Neural progenitor cell (in vitro differentiated cells): ENCODE data around the gene KIRREL3. TPM values are rescaled to one million over a fixed set of nuclear protein-coding genes. Genes with fewer than 3 reads are reported as not detected.

Source experiments
- DNase-seq: peaks from one replicate; pipeline ENCODE4 v3.0.0-alpha.2; 2016; ENCODE audit warnings: low spot score
- H2AFZ ChIP-seq: fragments of 200-600 bp; sonication (generic); replicated peaks from 2 replicates; pipeline ENCODE4 v1.6.1; 2016; ENCODE audit warnings: antibody characterized with exemption
- H3F3A ChIP-seq: fragments of 200-600 bp; sonication (generic); 2 replicates; pipeline ENCODE4 v1.6.1; 2016; ENCODE audit warnings: antibody characterized with exemption, low read depth
- H3K27ac ChIP-seq: fragments of 200-600 bp; sonication (generic); 2 replicates; pipeline ENCODE4 v1.5.1; 2016; ENCODE audit warnings: mild to moderate bottlenecking
- H3K27me3 ChIP-seq: fragments of 200-600 bp; sonication (generic); 2 replicates; pipeline ENCODE4 v1.6.1; 2016; ENCODE audit warnings: mild to moderate bottlenecking, moderate library complexity
- H3K36me3 ChIP-seq: fragments of 200-600 bp; sonication (generic); 2 replicates; pipeline ENCODE4 v1.5.1; 2016
- H3K4me1 ChIP-seq: fragments of 200-600 bp; sonication (generic); 2 replicates; pipeline ENCODE4 v1.6.1; 2016; ENCODE audit warnings: mixed run types
- H3K4me2 ChIP-seq: fragments of 200-600 bp; sonication (generic); 2 replicates; pipeline ENCODE4 v1.6.1; 2016
- H3K4me3 ChIP-seq: fragments of 200-600 bp; sonication (generic); 2 replicates; pipeline ENCODE4 v1.5.1; 2016
- H3K79me2 ChIP-seq: fragments of 200-600 bp; sonication (generic); 2 replicates; pipeline ENCODE4 v1.6.1; 2016; ENCODE audit warnings: low read depth
- H3K9ac ChIP-seq: fragments of 200-600 bp; sonication (generic); 2 replicates; pipeline ENCODE4 v1.6.1; 2016
- H3K9me3 ChIP-seq: fragments of 200-600 bp; sonication (generic); 2 replicates; pipeline ENCODE4 v1.5.1; 2016; ENCODE audit warnings: low read depth
- H4K20me1 ChIP-seq: fragments of 200-600 bp; sonication (generic); 2 replicates; pipeline ENCODE4 v1.6.1; 2016; ENCODE audit warnings: low read depth
- H3K27ac Mint-ChIP-seq: 3 replicates; pipeline ENCODE4 v1.8.0; 2021; ENCODE audit warnings: mixed read lengths
- H3K27me3 Mint-ChIP-seq: 2 replicates; pipeline ENCODE4 v1.8.0; 2022; ENCODE audit warnings: low read depth, mild to moderate bottlenecking, inconsistent platforms, moderate library complexity, mixed read lengths; ENCODE audit not compliant: insufficient read depth
- H3K36me3 Mint-ChIP-seq: 3 replicates; pipeline ENCODE4 v1.8.0; 2021; ENCODE audit warnings: mixed read lengths
- H3K4me1 Mint-ChIP-seq: 3 replicates; pipeline ENCODE4 v1.8.0; 2021; ENCODE audit warnings: mixed read lengths
- H3K4me3 Mint-ChIP-seq: 3 replicates; pipeline ENCODE4 v1.8.0; 2021; ENCODE audit warnings: mild to moderate bottlenecking, moderate library complexity, mixed read lengths
- H3K9me3 Mint-ChIP-seq: 3 replicates; pipeline ENCODE4 v1.8.0; 2020; ENCODE audit warnings: mixed read lengths
- CTCF ChIP-seq: fragments of 200-600 bp; sonication (generic); IDR thresholded peaks from 2 replicates; pipeline ENCODE4 v1.5.1; 2017; ENCODE audit warnings: antibody characterized with exemption, mild to moderate bottlenecking
- EZH2 ChIP-seq: fragments of 200-600 bp; sonication (generic); IDR thresholded peaks from 2 replicates; pipeline ENCODE4 v1.6.1; 2017; ENCODE audit warnings: antibody characterized with exemption, mild to moderate bottlenecking, moderate library complexity
- EZH2phosphoT487 ChIP-seq: fragments of 200-600 bp; sonication (generic); IDR thresholded peaks from 2 replicates; pipeline ENCODE4 v1.6.1; 2017; ENCODE audit warnings: antibody characterized with exemption
- total RNA-seq: library from RNA; depleted of rRNA; stranded (reverse); fragments of >200 nt; gene quantifications from 2 replicates; pipeline ENCODE4 v1.2.3, GENCODE V29; 2015; ENCODE audit warnings: low replicate concordance

Gene KIRREL3
- total RNA-seq, 1 donor from 2014 or later: 1.1 TPM

DNA sequence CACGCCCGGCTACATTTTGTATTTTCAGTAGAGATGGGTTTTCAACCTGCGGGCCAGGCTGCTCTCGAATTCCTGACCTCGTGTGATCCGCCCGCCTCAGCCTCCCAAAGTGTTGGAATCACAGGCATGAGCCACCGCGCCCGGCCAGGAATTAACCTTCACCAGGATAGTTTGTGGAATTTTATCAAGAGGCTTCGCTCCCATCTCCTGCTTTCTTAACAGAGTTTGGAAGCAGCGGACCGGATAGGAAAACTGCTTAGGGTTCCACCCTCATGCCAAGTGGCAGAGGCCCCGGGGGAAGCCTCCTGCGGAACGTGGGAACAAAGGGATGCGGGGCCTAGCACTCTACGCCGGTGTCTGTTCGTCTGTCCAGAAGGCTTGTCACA, 415.2 kb downstream of the KIRREL3 start:
- Mint-ChIP-seq H3K4me3 (no peak overlapping the region), H3K36me3 (no peaks in the 10 kb centered on the region), H3K27ac (no peak overlapping the region), H3K27me3 (no peaks in the 10 kb centered on the region), H3K9me3 (no peaks in the 10 kb centered on the region), H3K4me1 (peaks cover 41% of the 10 kb centered on the region)
- Histone ChIP-seq H3K4me1 (peaks cover 42% of the 10 kb centered on the region), H3K79me2 (no peaks in the 10 kb centered on the region), H3K4me3 (no peak overlapping the region), H3K27ac (no peak overlapping the region), H3K36me3 (no peaks in the 10 kb centered on the region), H4K20me1 (no peaks in the 10 kb centered on the region), H3K27me3 (no peaks in the 10 kb centered on the region), H3F3A (peaks cover 16% of the 10 kb centered on the region), H3K9ac (no peak overlapping the region), H3K4me2 (peak overlapping the region; percentile 61), H3K9me3 (no peaks in the 10 kb centered on the region), H2AFZ (peak overlapping the region; percentile 74)
- DNase-seq: peak; percentile 28
- TF ChIP-seq EZH2phosphoT487 (no peak), EZH2 (no peak), CTCF (no peak)

DNA sequence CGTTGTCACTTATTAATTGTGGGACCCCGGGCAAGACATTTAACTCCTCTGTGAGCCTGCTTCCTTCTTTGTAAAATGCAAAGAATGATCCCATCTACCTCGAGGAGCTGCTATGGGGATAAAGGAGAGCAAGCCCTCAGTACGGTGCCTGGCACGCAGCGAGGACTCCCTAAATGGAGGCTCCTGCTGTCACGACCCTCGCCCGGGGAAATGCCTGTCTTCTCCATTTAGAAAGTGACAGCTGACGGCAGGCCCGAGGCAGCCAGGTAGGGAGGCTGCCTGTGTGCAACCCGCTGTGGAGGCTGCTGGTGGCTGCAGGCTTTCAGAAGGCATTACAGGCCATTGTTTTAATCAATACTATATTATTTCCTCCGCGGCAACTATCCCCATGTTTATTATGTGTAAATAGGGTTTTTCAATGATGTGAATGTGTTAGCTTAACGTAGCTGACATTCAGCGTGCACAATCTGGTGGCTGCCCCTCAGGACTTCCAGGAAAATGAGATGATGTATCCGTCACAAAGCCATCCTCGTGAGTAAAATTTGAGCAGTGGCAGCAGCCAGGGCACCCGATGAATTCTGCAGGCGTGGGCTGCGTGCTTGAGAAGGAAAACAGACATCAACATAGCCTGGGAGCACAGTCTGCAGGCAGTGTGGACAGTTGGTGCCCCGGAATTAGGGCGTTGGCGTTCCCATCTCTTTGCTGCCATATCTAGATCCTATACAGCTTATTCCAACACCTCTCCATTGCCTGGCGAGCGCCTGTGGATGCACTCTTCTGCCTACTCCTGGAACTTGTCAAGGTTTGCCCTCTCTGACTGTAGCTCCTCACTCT, 416.8 kb downstream of the KIRREL3 start:
- no peaks in the 10 kb centered on the region for H3K36me3 Mint-ChIP-seq
- no peak for TF ChIP-seq EZH2
- no peak for TF ChIP-seq EZH2phosphoT487
- TF ChIP-seq CTCF: no peak
- Histone ChIP-seq H3K4me3 (no peak overlapping the region), H3K27me3 (no peaks in the 10 kb centered on the region), H4K20me1 (no peaks in the 10 kb centered on the region), H3K4me2 (no peak overlapping the region), H2AFZ (no peak overlapping the region), H3K9me3 (no peaks in the 10 kb centered on the region), H3K79me2 (no peaks in the 10 kb centered on the region), H3F3A (peaks cover 16% of the 10 kb centered on the region), H3K27ac (no peak overlapping the region), H3K36me3 (no peaks in the 10 kb centered on the region), H3K9ac (no peak overlapping the region), H3K4me1 (peaks cover 27% of the 10 kb centered on the region)
- no peak overlapping the region for H3K4me3 Mint-ChIP-seq
- no peaks in the 10 kb centered on the region for H3K9me3 Mint-ChIP-seq
- no peak overlapping the region for H3K27ac Mint-ChIP-seq
- H3K4me1 Mint-ChIP-seq: peaks cover 25% of the 10 kb centered on the region
- no peak for DNase-seq
- H3K27me3 Mint-ChIP-seq: no peaks in the 10 kb centered on the region

GRCh38 chr11:126583101-126583500, 417.5 kb downstream of the KIRREL3 start:
- Histone ChIP-seq H3F3A (peaks cover 16% of the 10 kb centered on the region), H3K9me3 (no peaks in the 10 kb centered on the region), H3K9ac (no peak overlapping the region), H3K4me3 (no peak overlapping the region), H2AFZ (no peak overlapping the region), H3K36me3 (no peaks in the 10 kb centered on the region), H3K4me2 (no peak overlapping the region), H3K79me2 (no peaks in the 10 kb centered on the region), H4K20me1 (no peaks in the 10 kb centered on the region), H3K27ac (no peak overlapping the region), H3K4me1 (peaks cover 20% of the 10 kb centered on the region), H3K27me3 (no peaks in the 10 kb centered on the region)
- Mint-ChIP-seq H3K27ac (peak overlapping the region; percentile 48), H3K4me3 (no peak overlapping the region), H3K9me3 (no peaks in the 10 kb centered on the region), H3K4me1 (peaks cover 21% of the 10 kb centered on the region), H3K27me3 (peaks cover 2% of the 10 kb centered on the region), H3K36me3 (no peaks in the 10 kb centered on the region)
- TF ChIP-seq CTCF: no peak
- TF ChIP-seq EZH2phosphoT487: no peak
- TF ChIP-seq EZH2: no peak
- DNase-seq: no peak
